HG02623 (cell line): ENCODE results near the gene NPY4R.
"Not testable (repeated sequence)": the region's sequence is repeated elsewhere in the genome, so short reads cannot be mapped to it uniquely, and the experiment has no call there.

Experiments used
- ATAC-seq: cut with Tn5 transposase; IDR thresholded peaks from one replicate; pipeline ENCODE4 v1.9.1; 2021; ENCODE audit warnings: moderate library complexity; ENCODE audit not compliant: unreplicated experiment

Gene NPY4R, protein sequence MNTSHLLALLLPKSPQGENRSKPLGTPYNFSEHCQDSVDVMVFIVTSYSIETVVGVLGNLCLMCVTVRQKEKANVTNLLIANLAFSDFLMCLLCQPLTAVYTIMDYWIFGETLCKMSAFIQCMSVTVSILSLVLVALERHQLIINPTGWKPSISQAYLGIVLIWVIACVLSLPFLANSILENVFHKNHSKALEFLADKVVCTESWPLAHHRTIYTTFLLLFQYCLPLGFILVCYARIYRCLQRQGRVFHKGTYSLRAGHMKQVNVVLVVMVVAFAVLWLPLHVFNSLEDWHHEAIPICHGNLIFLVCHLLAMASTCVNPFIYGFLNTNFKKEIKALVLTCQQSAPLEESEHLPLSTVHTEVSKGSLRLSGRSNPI

DNA sequence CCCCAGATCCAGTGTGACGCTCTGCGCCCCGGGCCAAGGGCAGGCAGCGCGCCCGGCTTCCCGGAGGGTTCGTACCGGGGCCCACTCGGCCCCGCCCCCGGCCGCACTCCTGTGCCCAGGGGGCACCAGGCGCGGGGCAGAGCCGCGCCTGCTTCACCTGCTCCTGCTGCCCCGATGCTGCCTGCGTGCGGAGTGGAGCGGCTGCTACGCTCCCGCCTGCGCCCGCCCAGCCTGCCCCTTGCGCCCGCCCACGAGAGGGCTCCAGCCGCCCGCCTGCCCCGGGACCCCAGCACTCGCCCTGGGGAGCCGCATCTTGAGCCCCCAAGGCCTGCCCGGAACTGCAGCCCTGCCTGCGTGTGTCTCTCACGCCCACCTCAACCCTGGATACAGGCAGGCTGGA is at the start of gene NPY4R:
Gene NPY4R (minus strand): TSS at position 194 of the 400 bp plus-strand sequence. CDS start 3,323 bp downstream, outside the sequence.
- ATAC-seq = not testable (repeated sequence)

DNA sequence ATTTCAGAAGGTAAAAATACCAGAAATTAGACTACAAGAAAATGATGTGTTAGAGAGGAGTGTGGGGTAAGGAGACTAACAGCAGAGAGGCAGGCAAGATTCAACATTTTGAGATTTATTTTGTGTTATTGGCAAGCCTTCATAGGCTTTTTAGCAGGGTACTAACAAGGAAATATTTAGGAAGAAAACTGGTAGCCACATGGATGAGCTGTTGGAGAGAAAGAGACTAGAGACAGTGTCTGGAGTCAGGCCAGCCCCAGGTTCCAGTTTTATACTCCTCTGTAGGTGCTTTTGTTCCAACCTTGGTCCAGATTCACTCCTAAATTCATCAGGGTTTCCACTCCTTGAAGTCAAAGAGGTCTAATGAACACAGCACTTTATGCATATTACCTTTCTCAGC is 49.6 kb upstream of the NPY4R start:
- no peak for ATAC-seq

DNA sequence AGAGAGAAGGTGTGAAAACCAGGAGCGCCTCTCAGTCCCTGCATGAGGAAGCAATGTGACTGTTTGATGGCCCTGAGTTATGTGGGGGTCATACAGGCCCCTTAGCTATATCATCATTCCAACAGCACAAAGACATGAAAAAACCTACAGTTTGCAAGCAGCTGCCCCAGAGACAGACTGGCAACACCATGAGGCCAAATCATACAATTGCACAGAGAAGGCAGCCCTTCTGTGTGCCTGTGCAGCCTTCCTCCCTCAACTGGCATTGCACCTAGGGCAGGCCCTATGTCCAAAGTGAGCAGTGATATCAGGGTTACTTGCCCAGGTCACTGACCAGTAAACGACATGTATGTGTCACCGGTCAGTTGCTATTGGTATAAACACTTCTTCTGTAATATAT is 49.1 kb upstream of the NPY4R start:
- ATAC-seq = no peak

DNA sequence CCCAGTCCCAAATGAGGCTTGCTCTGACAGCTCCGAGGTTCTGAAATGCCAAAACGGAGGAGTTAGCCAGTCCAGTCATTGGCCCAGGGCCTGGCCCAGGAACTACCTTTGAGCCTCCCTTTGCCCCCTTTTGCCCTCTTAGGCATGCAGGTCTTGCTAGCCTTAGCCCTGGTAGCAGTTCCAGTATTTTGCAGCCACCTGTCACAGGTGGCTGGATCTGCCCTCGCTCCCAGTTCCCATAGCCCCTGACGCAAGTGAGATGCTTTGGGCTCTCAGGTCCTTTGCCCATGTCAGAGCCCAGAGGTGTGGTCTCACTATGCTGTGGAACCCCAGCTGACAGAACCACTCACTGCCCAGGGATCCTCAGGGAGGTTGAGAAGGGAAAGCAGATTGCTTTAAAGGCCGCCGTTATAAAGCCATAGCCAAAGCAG is 48.7 kb upstream of the NPY4R start:
- no peak for ATAC-seq

DNA sequence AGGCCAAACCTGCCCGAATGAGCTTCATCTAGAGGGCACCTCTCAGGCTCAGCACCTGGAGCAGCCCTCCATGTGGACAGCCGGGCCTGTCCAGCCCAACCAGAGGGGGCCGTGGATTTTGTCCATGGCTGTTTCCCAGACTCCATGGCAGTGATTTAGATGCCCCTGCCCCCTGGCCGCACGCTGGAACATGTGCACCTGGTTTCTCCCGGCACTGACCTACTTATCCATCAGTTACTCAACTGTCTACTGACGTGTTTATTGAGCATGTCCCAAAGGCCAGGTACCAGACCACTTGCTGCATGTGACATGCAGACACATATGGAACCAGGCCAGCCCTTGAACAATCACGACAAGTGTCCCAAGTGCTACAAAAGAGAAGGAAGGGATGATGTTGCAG is 47.6 kb upstream of the NPY4R start:
- not testable (repeated sequence) for ATAC-seq

DNA sequence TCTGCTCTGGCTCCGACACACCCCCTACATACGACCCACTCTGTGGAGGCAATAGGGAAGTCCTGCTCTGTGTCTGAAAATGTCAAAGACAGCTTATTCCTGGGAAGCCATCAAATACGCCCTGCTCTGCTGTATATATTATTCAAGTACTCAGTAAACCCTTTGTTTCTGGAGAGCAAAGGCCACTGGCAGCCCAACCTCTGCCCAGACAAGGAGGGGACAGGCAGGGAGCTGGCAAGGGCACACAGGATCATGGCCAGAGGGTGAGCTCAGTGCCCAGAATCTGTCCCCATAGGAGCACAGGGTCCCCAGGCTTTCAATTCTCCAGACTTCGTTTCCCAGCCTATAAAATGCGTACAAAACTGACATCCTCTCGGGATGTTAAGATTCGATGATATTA is 47.0 kb upstream of the NPY4R start:
- ATAC-seq = not testable (repeated sequence)

DNA sequence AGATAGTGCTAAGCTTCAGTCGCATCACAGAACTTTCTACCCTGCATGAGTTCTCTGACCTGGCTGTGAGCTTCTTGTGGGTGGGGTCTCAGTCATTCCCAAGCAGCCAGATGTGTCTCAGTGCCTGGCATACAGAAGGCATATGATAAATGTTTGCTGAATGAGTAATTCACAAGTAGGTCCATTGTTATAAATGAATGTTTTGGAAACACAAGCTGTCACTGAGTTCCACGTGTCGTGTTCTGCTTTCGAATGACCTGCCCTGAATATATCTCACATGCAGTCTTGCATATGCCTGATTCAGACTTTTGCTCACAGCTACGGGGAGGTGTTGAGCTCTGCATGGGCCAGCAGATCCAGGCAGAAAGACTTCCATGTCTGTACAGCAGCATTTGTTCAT is 46.2 kb upstream of the NPY4R start:
- ATAC-seq = not testable (repeated sequence)

DNA sequence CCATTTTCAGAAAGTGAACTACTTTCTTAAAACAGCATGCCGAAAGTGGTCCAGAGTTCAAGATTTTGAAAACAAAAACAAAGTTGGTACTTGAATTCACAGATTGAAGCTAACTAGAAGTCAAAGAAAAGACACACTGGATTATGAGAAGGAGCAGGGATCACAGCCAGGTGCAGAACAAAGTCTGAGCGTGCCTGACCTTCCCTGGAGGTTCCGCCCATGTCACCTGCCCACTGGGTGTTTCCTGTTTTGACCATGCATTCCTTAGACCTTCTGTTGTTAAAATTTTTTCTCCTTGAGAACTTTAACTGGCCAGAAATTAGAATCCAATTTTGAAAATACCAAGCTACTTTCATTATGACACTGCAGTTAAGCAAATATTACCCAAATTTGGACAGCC is 34.2 kb upstream of the NPY4R start:
- ATAC-seq = not testable (repeated sequence)

DNA sequence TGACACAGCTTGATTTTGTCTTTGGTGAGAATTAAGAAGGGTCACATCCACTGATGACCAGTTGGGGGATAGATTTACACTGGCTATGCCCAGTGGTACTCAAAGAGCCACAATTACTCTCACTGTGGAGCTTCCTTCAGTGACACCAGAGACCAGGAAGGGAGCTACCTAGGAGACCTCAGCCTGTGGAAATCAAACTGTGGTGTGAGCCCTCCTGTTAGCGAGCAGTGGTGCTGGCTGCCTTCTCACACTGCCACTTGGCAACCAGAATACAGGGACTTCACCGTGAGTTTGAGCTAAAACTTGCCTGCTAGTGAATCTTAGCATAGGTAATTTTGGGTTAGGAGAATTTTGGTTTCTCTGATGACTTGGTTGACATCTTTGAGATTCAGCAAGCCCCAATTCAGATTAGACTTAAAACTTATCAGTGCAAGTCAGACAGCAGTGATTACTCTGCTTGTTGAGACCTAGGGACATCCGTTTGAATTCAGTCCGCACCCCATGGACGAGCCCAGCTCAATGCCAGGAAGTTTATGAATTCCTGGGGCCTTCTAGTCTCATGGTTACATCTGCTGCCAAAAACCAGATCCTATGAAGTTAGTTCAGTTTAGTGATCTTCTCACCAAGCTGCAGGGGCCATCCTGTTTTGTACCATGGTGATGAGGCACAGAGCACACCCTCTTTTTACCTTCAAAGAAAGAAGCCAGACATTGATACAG is 33.4 kb upstream of the NPY4R start:
- ATAC-seq = not testable (repeated sequence)

DNA sequence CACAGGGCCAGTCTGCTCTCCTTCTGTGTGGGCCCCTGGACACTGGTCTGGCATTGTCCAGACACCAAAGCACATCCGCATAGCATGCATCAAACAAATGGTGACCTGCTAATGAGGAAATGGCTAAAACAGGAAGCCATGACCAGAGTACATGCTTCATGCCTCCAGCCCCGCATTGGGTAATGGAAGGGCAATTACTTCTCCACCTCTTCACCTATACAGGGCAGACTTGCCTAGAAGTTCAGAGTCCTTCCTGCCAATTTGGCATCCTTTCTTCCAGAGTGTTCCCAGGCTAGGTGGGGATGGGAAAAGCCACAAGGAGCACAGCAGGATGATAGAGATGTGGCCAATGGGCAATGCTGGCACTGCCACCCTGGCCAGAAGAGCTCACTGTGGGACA is 32.1 kb upstream of the NPY4R start:
- not testable (repeated sequence) for ATAC-seq

DNA sequence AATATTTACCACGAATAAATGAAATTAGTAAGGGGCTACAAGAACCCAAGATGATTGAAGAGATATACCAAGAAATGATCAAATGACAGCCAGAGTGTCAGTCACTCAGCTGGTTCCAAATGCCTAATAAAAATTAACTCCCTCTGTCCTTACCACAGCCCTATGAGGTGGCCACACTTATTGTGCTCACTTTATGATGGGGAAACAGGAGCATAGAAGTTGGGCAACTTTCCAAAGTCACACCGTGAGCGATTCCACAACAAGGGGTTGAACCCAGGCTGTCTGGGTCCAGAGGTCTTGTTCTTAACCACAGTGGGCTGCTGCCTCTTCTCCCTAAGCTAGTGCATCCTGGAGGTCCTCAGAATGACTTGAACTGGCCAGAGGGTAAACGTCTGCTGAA is 31.6 kb upstream of the NPY4R start:
- not testable (repeated sequence) for ATAC-seq

DNA sequence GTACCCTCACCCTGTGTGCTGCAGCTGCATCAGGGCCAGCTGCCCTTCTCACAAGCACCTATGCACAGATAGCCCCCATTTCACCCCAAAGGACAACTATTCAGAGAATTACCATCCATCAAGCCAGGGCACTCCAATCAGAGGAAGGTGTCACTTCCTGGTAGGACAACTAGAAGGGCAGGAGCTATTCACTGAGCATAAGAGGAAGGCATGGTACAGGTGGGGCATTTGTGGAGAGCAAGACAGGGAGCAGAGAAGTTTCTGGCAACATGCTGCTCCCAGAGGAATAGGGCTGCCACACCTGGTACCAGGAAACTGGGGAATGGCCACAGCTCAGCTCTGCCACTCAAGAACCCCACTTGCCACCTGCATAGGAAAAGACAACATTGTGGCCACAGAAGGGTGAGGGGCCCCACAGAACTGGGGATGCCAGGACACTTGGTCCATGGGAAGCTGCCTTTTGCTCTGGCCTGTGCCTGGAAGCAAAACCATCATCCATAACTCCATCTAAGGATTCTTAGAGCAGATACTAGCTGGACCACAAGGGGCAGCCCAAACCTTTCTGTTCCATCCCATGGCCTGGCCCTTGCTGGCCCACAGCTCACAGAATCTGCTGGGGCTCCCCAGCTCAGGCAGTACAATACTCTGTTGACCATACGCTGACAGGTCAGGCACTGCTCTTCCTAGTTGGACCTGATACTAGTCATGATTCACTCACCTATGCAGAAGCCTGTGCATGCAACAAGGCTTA is 25.8 kb upstream of the NPY4R start:
- ATAC-seq = not testable (repeated sequence)

DNA sequence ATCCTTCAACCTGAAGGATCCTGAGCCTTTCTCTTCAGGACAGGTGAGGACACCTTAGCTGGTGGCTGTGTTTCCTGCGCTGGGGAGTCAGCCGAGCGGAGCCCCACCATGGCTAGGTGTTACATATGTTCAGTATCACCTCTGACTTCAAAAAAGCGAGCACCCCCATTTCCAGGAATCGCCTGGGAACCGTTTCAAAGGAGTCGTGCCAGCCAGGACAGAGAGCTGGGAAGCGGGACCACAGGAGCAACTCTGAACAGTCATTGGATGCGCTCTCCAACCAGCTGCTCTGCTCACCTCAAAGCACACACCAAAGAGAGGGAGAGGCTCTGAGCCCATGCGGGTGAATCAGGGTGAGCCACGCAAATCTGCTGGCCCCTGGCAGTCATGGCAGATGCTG is 24.5 kb upstream of the NPY4R start:
- ATAC-seq = not testable (repeated sequence)

DNA sequence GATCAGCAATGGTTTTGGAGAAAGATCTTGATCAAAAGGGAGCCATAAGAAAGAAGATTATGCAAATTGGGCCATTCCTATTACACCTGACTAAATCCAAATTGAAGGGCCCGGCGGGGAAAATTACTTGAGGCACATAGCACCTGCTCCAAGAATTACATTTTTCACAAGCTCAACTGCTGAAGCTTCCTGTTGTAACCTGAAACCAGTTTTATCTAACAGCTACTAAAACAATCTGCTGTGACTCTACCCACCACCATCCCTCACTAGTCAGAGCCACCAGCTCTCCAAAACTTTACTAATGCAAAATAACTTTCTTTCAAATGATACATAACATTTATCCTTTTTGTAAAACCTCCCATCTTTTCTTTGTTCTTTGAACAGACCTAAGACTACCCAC is 20.7 kb upstream of the NPY4R start:
- ATAC-seq = not testable (repeated sequence)

DNA sequence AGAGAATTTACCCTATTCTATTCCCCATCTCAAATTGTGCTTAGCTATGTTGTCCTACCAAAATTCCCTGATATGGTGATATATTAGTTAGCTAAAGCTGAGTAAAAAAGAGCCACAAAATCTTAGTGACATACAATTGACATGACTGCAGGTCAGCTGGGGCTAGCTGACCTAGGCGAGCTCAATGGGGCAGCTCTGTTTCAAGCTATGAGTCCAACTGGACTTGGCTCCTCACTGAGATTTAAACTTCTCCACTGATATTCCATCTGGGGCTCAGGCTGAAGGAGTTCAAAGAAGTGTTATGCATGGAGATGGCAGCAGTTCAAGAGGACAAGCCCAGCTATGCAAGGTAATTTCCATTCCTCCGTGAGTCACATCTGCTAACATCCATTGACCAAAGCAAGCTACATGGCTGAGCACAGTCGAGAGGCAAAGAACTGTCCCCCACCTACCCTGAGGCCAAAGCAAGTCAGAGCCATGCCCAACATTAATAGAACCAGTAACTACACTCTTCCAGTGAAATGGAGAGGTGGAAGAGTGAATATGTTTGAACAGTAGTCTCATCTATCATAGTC is 9.1 kb upstream of the NPY4R start:
- not testable (repeated sequence) for ATAC-seq

DNA sequence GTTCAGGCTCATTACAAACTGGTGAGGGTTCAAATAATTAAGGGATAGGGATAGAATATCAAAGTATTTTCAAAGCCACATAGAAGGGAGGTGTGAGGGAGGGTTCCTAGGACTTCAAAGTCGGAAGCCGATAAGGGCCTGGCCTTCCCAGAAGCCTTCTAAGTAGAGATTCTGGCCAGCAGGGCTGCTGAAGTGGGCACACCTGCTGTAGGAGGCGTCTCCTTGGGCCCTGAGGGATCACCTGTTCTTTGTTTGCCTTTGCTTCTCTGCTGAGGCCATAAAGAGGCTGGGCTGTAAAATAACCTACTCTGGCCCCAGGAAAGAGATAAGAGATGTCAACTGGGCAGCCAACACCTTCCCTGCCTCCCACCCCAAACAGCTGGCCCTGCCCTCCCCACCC is 8.0 kb upstream of the NPY4R start:
- ATAC-seq = not testable (repeated sequence)

DNA sequence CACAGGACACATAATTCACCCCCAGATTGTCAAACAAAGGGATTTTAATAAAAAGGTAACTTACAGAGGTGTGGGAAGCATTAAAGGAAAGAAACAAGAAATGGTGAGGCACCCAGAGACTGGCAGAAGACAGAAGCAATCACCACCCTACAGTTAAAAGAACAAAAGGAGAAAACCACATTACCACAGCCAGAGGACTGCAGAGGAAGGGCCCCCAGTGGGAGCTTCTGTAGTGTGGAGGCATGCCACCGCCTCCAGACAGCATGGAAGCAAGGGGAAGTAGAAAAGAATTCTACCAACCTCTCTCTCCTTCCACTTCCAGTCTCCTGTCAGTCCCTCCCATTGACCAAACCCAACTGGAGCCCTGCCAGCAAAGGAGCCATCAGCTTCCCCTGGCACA is 4.4 kb upstream of the NPY4R start:
- not testable (repeated sequence) for ATAC-seq

DNA sequence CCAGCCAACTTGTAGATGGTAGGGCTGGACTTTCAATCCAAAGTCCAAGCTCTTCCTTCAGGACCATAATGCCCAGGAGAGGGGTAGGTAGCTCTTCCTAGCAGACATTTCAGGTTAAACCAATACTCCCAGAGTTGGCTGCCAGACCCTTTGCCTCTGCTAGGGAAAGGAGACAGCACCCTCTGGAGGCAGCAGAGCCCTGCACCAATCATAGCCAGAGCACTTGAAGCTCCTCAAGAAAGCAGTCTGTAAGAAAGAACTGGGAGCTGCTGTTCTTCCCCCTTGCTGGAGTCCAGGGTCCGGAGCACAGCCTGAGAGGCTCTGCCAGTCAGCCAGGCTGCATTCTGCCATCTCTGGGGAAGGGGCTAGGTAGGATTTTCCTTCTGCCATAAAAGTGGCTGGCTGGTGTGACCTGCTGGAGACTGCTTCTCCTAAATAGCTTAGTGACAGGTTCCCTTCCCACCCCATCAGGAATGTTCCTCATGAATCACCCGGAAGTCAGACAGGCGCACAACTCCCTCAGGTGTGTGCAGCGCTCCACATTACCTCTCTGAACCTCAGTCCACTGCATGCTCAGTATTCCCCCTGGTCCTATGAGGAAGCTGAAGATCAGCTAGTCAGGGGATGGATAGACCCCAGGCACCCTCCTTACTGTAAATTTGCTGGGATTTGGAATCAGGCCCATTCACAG is 2.5 kb upstream of the NPY4R start:
- ATAC-seq = not testable (repeated sequence)

DNA sequence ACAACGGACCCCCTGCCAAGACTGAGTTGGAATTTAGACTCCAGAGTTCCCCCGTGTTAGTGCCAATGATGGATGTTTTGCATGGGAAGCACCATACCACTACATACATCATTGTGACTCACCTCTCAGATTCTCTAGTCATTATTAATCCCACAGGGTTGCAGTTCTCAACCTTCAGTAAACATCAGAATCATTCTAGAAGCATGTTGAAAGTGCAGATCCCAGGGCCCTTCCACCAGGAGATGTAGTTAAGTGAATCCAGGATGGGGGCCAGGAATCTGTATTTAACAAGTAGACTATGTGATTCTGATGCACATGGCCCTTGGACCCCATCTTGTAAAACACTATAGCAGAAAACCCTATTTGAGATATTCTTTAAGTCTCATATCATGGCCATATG is 2.1 kb downstream of the NPY4R start:
- ATAC-seq = not testable (repeated sequence)

DNA sequence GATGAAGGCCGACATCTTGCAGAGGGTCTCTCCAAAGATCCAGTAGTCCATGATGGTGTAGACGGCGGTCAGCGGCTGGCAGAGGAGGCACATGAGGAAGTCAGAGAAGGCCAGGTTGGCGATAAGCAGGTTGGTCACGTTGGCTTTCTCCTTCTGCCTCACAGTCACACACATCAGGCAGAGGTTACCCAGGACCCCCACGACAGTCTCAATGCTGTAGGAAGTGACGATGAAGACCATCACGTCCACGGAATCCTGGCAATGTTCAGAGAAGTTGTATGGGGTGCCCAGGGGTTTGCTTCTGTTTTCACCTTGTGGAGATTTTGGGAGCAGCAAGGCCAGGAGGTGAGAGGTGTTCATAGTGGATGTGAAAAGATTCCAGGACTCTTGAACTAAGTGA is 3.5 kb downstream of the NPY4R start:
- not testable (repeated sequence) for ATAC-seq
